Left renal cortex interstitium (tissue), 4 donors: ENCODE measurements around the gene TRAPPC6A. TPM values are rescaled to one million over a fixed set of nuclear protein-coding genes. Genes with fewer than 3 reads are reported as not detected.
A peak's percentile ranks its signal among the peaks of the same experiment; 100 is the strongest.

ENCODE experiments used
- DNase-seq, 4 donors: peaks; one replicate each; pipeline ENCODE4 v3.0.0-alpha.2; 2013; ENCODE audit warnings: low read depth in 4 of 4, low spot score in 2 of 4, missing footprints in 1 of 4
- polyA plus RNA-seq, 4 donors: library from polyadenylated mRNA; unstranded; fragments of 120-200 nt; gene quantifications; one replicate each; pipeline ENCODE4 v1.2.1, GENCODE V29; 2013; ENCODE audit not compliant: insufficient read length in 4 of 4

The TRAPPC6A gene
- polyA plus RNA-seq, 4 donors = 32.7 to 51.4 (median 44.5) TPM

- no peak for DNase-seq
Measured at GRCh38 chr19:45163751-45164460, 14.1 kb downstream of the TRAPPC6A start.

DNA sequence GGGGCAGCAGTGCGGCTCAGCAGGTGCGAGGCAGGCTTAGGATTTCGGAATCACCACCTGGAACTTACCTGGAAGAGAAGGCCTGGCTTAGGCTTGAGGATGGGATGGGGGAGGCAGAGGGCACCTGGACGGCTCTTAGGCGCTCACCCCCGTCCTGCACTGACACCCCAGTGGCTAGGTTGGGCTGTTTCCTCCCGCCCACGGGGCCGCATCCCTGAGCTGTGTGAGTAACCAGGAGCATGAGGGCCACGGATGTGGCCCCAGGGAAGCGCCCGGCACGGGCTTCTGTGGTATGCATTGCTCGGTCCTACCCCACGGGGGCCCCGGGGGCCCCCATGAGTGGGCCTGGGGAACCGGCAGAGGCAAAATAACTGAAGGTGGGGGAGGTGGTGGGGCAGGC, 14.9 kb downstream of the TRAPPC6A start:
- no peak for DNase-seq

DNA sequence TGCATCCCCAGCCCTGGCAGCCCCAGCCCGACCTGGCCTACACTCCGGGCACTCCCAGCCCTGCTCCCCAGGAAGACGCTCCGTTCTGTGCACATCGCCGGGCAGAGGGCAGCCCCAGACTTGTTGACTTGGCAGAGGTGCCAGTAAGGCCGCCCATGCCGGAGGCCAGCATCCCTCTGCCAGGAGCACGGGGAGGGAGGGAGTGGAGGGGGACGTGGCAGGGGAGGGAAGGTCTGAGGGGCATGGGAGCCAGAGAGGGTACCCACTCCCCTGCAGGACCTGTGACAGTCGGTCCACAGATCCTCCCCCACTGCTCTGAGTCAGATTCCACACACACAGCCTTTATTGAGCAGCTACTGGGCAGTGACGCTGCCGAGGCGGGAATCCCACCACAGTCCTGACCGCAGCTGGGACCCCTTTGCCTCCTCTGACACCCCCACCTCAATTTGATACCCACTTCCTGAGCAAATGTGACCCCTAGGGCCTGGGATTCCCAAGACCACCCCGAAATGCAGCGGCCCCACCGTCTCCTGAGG, 15.4 kb downstream of the TRAPPC6A start:
- no peak for DNase-seq

GRCh38 chr19:45161738-45162607, 16.1 kb downstream of the TRAPPC6A start:
- peak in 1 of 4 donors; percentile 16 for DNase-seq

- no peak for DNase-seq
Measured at GRCh38 chr19:45160870-45161737, 16.9 kb downstream of the TRAPPC6A start, which contains the start of gene NKPD1. Gene NKPD1, minus strand, starts transcription at chr19:45160982. Its CDS starts 832 bp downstream, at chr19:45160150.

DNA sequence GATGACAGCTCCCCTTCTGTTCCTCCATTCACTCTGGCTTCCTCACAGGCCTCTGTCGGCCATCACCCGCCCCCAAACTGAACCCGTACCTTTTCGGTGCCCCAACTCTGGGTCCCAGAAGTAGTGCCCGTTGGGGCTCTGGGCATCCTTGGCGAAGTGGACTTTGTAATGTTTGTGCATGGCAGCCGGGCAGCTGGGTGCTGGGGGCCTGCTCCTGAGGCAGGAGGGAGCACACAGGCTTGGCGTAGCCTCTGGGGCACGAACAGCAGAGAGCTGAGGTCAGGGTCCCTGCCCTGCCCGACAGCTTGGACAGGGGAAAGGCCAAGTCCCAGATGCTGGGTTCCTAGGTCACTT, 18.1 kb downstream of the TRAPPC6A start:
- no peak for DNase-seq

DNA sequence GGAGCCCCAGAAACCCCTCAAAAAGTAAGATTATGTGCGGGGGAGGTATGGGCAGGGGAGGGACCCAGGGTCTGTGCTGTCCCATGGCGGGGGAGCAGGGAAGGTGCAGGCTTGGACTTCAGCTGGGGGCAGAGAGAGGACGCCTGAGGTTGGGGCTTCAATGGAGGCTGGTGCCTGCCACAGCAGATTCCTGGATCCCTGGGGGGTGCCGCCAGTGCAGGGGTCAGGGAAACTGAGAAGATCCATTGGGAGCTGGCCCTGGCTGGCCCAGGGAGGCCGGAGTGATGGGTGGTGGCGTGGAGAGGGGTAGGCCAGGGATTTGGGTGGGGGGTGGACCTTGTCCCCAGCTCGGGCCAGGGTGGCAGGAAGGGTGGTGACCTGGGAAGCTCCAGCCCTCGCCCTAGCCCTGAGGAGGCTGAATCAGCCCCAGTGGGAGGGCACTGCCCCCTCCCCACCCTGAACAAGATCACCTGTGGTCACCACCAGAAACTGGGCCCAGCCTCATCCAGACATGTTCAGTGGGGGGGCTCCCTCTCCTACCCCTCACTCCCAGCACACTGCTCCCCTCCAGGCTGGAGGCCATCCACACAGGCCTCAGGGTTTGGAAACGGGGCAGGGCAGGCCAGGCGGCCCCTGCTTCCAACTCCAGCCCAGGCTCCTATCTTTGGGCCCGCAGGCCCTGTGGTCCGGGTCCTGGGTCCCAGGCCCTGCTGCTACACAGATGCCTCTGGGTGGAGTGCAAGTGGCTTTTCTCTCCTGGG, 18.6 kb downstream of the TRAPPC6A start:
- DNase-seq = no peak

- no peak for DNase-seq
Measured at GRCh38 chr19:45158503-45159209, 19.4 kb downstream of the TRAPPC6A start.

- DNase-seq = no peak
Measured at GRCh38 chr19:45156751-45157150, 21.3 kb downstream of the TRAPPC6A start.

DNA sequence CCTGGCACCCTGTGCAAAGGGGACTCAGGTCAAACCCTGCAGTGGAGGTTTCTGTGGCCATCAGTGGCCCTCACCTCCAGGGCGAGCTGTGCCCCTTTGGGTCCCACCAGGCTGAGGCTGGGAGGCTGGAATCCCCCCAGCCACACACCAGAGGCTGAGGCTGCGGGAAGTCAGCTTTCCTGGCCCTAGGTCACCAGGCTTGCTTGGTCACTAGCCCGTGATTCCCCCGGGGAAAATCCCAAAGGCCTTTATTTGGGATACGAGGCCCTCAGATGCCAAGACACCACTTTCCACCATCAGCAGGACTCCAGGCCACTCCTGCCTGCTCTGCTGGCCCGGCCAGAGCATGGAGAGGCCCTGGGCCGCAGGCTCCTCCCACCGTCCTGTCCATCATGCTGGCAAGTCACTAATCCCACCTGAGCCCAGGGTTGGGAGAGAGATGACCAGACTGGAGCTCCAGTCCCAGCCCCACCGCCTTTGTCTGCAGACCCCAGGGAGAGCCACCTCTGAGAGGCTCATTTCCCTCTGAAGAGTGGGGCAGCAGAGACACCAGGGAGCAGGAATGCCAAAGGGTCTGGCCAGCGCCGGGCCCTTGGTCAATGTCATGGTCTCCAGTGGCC, 21.9 kb downstream of the TRAPPC6A start:
- no peak for DNase-seq

DNA sequence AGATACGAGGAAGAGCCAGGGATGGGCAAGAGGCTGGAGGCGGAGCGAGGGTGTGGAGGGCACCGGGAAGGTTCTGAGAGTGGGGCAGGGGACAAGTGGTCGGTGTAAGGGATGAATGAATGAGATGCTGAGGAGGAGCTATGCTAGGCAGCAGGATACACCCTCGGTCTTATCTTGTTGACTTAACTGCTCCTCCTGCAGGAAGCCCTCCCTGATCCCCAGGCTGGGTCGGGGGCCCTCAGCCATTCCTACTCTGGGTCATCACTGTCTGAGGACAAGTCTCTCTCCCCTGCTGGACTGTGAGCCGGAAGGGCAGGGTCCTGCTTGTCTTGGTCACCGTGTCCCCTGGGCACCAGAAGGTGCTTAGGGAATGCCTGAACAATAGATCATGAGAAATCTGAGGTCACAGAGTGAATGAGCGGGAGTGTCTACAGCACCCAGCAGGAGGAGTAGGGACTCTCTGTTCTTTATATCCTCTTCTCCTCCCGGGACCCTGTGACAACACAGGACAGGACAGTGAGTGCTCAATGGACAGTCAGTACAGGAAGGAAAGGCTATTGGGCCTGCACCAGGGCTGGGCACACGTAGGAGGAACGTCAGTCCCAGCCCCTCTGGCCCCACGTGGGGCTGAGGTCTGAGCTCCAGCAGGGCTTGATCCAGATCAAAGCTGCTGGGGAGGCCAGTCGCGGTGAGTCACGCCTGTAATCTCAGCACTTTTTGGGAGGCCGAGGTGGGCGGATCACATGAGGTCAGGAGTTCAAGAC, 23.8 kb downstream of the TRAPPC6A start:
- DNase-seq = no peak

DNA sequence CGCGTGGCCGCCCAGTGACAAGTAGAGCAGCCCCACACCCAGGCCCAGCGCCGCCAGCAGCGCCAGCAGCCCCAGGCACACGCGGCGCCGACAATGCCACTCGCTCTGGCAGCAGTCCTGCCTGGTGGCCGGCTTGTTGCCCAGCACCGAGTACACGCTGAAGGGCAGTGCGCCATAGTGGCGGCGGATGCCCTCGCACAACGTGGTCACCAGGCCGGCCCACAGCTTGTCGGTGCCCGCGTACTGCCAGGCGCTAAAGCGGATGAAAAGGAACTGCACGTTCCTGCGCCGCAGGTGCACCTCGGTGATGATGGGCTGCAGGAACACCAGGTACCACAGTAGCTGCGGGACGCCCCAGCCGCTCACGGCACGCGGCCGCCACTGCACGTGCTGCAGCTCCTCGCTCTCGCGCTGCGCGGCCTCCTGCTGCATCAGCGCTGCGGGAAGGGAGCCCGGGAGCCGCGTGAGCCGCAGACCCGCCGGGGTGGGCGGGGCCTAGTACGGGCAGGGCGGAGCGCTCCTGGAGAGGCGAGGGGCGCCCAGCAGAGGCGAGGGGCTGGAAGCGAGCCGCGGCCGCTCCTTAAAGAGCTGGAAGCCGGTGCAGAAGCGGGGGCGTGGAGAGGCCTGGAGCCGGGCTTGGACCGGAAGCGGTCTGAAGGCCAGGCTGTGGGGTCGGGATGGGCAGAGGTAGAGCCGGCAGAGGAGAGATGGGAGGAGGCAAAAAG, 24.5 kb downstream of the TRAPPC6A start:
- DNase-seq = no peak

DNA sequence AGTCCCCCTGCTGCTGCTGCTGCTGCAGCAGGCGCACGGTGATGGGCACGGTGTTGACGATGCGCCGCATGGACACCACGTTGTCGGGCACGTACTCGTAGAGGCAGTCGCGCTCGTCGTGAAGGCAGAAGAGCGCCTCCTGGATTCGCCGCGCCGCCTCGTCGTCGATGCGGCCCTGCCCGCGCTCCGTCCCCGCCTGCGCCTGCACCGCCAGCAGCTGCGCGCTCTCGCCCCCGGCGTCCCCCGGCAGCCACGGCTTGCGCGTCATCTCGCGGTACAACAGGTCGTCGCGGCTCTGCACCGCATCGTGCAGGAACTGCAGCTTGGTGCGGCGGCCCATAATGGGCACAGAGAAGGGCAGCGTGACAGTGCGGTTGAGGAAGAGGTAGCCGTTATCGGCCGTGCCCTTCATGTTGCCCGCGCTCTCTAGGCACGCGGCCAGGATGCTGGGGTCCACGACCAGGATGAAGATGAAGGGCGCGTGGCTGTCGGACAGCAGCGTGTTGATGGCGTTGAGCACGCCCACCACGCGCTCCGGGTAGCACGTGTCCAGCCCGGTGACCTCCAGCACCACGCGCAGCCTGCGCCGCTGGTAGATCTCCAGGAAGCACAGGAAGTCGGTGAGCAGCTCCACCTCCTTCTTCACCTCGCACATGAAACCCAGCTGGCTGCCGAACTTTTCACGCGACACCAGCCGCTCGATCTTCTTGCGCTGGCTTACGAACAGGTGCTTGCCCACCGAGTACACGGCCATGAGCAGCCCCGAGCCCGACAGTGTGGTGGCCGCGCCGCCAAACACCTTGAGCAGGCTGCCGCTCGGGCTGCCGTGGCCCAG, 25.3 kb downstream of the TRAPPC6A start:
- DNase-seq = no peak

GRCh38 chr19:45151821-45152503, 26.1 kb downstream of the TRAPPC6A start:
- DNase-seq = no peak

DNA sequence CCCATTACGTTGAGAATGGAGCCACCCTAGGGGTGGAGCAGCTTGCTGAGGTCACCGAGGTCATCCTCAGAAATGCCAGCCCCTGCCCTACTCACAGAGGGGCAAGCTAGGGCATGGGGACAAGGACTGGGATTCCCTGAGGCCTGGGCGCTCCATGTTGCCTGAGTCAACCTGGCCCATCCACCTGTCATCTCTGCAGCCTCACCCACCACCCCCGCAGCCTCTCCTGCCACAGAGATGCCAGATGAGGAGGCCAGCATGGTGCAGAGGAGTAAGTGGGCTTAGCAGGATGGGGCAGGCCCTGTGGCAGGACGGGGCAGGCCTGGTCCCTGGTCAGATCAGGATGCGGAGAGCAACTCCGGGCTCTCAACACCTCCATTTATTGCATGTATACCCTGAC, 26.7 kb downstream of the TRAPPC6A start:
- DNase-seq = no peak

GRCh38 chr19:45150751-45151281, 27.2 kb downstream of the TRAPPC6A start:
- DNase-seq = no peak
